Uterus (tissue), 2 donors: ENCODE measurements around the gene CACNA1C.

Experiments used
- POLR2A ChIP-seq, 2 donors: fragments of 450-650 bp; IDR thresholded peaks; one replicate each; pipeline ENCODE4 v1.6.1; 2016; ENCODE audit warnings: antibody characterized with exemption in 2 of 2, mild to moderate bottlenecking in 1 of 2, moderate library complexity in 1 of 2
- TF ChIP-seq, protein P1 (sequence below), 4 experiments: fragments of 200-600 bp in 2 of 4; fragments of 450-650 bp in 2 of 4; sonication (generic) in 2 of 4; IDR thresholded peaks; one replicate each; pipeline ENCODE4 v1.5.1; 2016 to 2019; ENCODE audit warnings: antibody characterized with exemption in 4 of 4, mild to moderate bottlenecking in 2 of 4, moderate library complexity in 1 of 4

DNA sequence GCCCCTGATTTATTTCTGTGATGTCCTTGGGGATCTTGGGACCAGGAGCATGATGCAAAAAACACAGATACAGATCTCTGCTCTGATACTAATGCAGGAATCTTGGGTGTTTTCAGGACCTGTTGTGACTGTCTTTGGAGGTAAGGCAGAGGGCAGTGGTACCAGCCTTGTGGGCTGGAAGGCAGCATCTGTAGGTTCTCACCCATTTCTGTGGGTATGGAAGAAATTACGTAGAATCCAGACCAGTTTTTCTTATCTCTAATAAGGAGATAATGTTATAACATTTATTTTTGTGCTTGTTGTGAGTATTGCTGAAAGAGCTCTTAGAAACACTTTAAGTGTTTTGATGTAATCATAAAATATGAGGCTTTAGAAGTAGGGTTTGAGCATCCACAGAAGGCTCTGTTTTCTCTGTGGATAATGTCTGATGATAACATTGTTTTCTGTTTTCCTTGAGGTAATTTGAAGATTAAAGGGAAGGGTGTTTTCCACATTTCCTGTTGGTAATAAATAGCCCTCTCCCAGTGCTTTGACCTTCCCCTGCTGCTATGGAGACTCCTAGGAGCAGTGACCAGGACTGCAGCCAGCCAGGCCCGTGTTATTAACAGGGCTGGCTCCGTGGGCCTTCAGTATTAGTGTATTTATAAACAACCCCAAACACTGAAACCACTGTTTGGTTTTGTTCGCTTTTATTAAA, 39.1 kb upstream of the CACNA1C start:
- TF ChIP-seq, protein P1, sequence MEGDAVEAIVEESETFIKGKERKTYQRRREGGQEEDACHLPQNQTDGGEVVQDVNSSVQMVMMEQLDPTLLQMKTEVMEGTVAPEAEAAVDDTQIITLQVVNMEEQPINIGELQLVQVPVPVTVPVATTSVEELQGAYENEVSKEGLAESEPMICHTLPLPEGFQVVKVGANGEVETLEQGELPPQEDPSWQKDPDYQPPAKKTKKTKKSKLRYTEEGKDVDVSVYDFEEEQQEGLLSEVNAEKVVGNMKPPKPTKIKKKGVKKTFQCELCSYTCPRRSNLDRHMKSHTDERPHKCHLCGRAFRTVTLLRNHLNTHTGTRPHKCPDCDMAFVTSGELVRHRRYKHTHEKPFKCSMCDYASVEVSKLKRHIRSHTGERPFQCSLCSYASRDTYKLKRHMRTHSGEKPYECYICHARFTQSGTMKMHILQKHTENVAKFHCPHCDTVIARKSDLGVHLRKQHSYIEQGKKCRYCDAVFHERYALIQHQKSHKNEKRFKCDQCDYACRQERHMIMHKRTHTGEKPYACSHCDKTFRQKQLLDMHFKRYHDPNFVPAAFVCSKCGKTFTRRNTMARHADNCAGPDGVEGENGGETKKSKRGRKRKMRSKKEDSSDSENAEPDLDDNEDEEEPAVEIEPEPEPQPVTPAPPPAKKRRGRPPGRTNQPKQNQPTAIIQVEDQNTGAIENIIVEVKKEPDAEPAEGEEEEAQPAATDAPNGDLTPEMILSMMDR (IDR thresholded peaks at IDR 0.05), result peak in 3 of 4 experiments; percentile 13 to 31 (median 24)
- no peak for TF ChIP-seq POLR2A (IDR thresholded peaks at IDR 0.05)
